Natural killer cell treated with Interleukin-12 subunit alpha and Interleukin-12 subunit beta and Interleukin-15 and Interleukin-18, amount 100 ng/mL, for 72 hours (primary cell): ENCODE data around the gene BBS1. TPM values are rescaled to one million over a fixed set of nuclear protein-coding genes. Genes with fewer than 3 reads are reported as not detected.

ENCODE experiments used
- ATAC-seq, 2 donors: fragments of 150-1000 bp; cut with Tn5 transposase in 1 of 2; sonication (Bioruptor Pico), chemical (Tn5 transposase) in 1 of 2; 2 replicates each; pipeline ENCODE4 v1.10.0; 2021
- DNase-seq: peaks from one replicate; pipeline ENCODE4 v3.0.0; 2022; ENCODE audit warnings: low spot score
- H3K27ac Mint-ChIP-seq, 2 donors: 1 replicate in 1 of 2; 2 replicates in 1 of 2; pipeline ENCODE4 v1.8.0; 2022; ENCODE audit warnings: mixed read lengths in 2 of 2, mild to moderate bottlenecking in 1 of 2, moderate library complexity in 1 of 2
- H3K27me3 Mint-ChIP-seq, 2 donors: 1 replicate in 1 of 2; 2 replicates in 1 of 2; pipeline ENCODE4 v1.8.0; 2022; ENCODE audit warnings: mixed read lengths in 2 of 2
- H3K36me3 Mint-ChIP-seq: one replicate; pipeline ENCODE4 v1.8.0; 2022; ENCODE audit warnings: mixed read lengths
- H3K4me1 Mint-ChIP-seq, 2 donors: 1 replicate in 1 of 2; 2 replicates in 1 of 2; pipeline ENCODE4 v1.8.0; 2022; ENCODE audit warnings: low read depth in 2 of 2, mixed read lengths in 2 of 2, mild to moderate bottlenecking in 1 of 2
- H3K4me3 Mint-ChIP-seq: one replicate; pipeline ENCODE4 v1.8.0; 2022; ENCODE audit warnings: mixed read lengths
- H3K9me3 Mint-ChIP-seq: 2 replicates; pipeline ENCODE4 v1.8.0; 2022; ENCODE audit warnings: mixed read lengths
- total RNA-seq, 2 donors: library from RNA; stranded (reverse); gene quantifications; one replicate each; pipeline ENCODE4 v1.2.3, GENCODE V29; 2022

Gene BBS1
- total RNA-seq, 2 donors from 2014 or later = 20.5 to 21.7 TPM

DNA sequence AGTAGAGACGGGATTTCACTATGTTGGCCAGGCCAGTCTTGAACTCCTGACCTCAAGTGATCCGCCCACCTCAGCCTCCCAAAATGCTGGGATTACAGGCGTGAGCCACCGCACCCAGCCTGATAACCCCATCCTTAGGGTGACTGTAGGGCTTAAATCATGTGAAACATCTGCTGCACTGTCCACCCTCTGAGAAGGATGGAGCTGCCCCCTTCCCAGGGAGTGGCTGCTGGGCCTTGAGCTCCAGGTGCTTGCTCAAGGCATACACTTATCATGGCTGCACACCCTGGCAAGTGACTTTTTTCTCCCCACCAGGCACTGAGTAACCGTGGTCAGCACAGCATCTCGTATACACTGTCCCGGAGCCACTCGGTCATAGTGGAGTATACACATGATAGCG is 38.4 kb upstream of the BBS1 start:
- no peaks in the 10 kb centered on the region for H3K9me3 Mint-ChIP-seq
- no peak for DNase-seq
- H3K27ac Mint-ChIP-seq = no peak overlapping the region
- ATAC-seq = no peak
- no peak overlapping the region for H3K4me3 Mint-ChIP-seq
- H3K36me3 Mint-ChIP-seq = no peaks in the 10 kb centered on the region
- no peaks in the 10 kb centered on the region for H3K27me3 Mint-ChIP-seq
- H3K4me1 Mint-ChIP-seq = peaks cover 0 to 13% of the 10 kb centered on the region in 2 donors

DNA sequence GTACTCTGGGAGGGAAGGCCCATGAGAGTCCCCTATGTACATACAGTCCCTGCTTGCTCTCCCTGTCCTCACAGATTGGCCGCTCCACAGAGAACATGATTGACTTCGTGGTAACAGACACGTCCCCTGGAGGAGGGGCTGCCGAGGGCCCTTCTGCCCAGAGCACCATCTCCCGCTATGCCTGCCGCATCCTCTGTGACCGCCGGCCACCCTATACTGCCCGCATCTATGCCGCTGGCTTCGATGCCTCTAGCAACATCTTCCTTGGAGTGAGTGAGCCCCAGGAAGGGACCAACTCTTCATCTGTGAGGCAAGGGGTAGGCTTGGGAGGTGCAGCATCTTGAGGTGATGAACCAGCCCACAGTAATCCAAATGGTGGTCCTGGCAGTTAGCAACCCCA is 37.3 kb upstream of the BBS1 start:
- Mint-ChIP-seq H3K36me3 (no peaks in the 10 kb centered on the region), H3K9me3 (no peaks in the 10 kb centered on the region), H3K4me3 (no peak overlapping the region), H3K27me3 (no peaks in the 10 kb centered on the region), H3K4me1 (peaks cover 4 to 14% of the 10 kb centered on the region in 2 donors), H3K27ac (no peak overlapping the region)
- DNase-seq = no peak
- ATAC-seq = no peak

DNA sequence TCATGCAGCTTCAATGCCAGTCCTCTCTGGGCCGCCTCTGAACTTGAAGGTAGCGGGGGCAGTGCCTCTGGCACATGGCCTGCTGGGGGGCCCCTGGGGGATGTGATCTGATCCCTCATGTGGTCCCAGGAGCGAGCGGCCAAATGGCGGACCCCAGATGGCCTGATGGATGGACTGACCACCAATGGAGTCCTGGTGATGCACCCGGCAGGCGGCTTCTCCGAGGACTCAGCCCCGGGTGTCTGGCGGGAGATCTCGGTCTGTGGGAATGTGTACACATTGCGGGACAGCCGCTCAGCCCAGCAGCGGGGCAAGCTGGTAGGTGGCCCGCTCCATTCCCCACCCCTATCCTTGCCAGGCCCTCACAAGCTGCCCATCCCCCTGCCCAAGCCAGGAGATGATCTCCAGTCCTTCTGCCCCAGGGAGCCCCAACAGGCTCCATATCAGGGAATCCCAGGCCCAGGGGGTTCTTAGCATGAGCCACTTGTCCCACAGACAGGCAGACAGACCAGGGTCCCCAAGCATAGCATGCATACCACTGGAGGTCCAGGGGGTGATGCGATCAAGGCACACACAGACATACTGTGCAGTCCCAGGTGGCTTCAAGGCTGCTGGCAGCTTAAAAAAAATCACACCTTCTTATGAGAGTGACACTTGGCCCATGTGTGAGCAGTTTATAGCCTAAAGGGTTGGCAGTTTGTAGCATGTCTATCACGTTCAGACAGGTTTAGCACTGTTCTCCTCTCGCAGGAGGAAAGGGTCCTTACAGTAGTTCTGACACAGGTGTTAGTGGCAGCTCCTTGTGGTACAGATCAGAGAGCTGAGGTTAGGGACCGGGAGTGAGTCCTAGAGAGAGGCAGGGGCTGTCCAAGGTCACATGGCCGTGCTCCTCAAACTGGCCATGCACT is 36.6 kb upstream of the BBS1 start:
- Mint-ChIP-seq H3K9me3 (no peaks in the 10 kb centered on the region), H3K4me1 (peaks cover 11 to 15% of the 10 kb centered on the region in 2 donors), H3K4me3 (no peak overlapping the region), H3K27ac (no peak overlapping the region), H3K36me3 (no peaks in the 10 kb centered on the region), H3K27me3 (no peaks in the 10 kb centered on the region)
- DNase-seq (no peak), ATAC-seq (no peak)

DNA sequence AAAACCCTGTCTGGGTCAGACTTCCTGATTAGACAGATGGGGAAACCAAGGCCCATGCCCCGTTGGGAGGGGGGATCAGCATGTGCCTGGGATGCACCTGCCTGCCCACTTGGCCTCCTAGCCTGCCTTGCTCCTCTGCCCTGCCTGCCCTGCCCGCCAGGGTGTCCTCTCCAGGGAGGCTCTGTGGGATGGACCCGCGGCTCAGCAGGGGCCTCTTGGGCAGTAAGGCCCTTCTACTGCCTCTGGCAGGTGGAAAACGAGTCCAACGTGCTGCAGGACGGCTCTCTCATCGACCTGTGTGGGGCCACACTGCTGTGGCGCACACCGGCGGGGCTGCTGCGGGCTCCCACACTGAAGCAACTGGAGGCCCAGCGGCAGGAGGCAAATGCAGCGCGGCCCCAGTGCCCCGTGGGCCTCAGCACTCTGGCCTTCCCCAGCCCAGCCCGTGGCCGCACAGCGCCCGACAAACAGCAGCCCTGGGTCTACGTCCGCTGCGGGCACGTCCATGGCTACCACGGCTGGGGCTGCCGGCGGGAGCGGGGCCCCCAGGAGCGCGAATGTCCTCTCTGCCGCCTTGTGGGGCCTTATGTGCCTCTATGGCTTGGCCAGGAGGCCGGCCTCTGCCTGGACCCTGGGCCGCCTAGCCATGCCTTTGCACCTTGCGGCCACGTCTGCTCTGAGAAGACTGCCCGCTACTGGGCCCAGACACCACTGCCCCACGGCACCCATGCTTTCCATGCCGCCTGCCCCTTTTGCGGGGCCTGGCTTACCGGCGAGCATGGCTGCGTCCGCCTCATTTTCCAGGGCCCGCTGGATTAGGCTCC is 34.9 kb upstream of the BBS1 start:
- no peak for ATAC-seq
- H3K27ac Mint-ChIP-seq = no peak overlapping the region
- no peak for DNase-seq
- H3K4me3 Mint-ChIP-seq = no peak overlapping the region
- peaks cover 16 to 22% of the 10 kb centered on the region in 2 donors for H3K4me1 Mint-ChIP-seq
- no peaks in the 10 kb centered on the region for H3K27me3 Mint-ChIP-seq
- no peaks in the 10 kb centered on the region for H3K9me3 Mint-ChIP-seq
- H3K36me3 Mint-ChIP-seq = no peaks in the 10 kb centered on the region

DNA sequence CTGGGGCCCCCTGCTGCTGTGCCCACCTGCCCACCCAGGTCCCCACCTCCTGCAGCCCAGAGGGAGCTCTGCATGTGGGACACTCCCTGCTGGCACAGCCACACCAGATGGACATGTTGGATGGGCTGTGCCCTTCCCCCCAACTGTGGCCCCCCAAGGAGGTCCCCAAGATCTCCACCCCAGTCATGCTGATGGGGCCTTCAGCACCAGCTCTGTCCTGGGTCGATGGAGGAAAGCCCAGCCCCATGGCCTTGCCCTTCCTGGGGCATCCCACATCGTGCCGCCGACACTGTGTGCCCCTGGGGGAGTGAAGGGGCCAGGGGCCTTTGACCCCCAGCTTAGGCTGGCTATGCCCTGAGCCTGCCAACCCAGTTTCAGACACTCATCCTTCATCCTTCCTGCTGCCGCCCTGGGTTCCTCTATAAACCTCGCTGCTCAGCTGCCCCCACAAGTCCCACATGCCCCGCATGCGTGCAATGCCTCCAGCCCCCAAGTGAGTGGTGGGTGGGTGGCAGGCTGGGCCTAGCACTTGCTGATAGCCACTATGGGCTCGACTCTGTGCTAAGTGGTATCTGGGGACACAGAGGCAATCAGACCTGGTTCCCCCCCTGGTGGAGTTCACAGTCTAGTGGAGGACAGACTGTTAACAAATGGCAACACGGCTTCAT is 34.1 kb upstream of the BBS1 start:
- H3K9me3 Mint-ChIP-seq = no peaks in the 10 kb centered on the region
- no peak overlapping the region for H3K27ac Mint-ChIP-seq
- ATAC-seq (no peak), DNase-seq (no peak)
- no peak overlapping the region for H3K4me3 Mint-ChIP-seq
- H3K4me1 Mint-ChIP-seq = peaks cover 20 to 27% of the 10 kb centered on the region in 2 donors
- H3K27me3 Mint-ChIP-seq = no peaks in the 10 kb centered on the region
- no peaks in the 10 kb centered on the region for H3K36me3 Mint-ChIP-seq

DNA sequence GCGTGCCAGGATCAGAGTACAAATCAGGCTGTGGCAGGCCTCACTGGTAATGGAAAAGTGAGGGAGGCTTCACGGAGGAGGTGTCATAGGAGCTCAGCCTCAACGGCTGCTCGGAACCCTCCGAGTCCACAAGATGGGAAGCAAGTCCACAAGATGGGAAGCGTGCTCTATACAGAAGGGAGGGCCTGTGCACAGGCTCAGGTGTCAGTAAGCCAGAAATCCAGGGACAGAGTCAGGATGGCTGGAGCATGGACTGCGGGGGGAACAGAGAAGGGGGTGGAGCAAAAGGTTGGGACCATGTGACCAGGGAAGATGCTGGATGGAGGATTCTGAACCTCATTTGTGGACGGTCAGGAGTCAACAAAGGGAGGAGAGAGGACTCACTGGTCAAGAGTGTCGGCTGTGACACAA is 33.6 kb upstream of the BBS1 start:
- H3K27ac Mint-ChIP-seq = no peak overlapping the region
- H3K36me3 Mint-ChIP-seq = no peaks in the 10 kb centered on the region
- no peak overlapping the region for H3K4me3 Mint-ChIP-seq
- H3K4me1 Mint-ChIP-seq = peaks cover 20 to 27% of the 10 kb centered on the region in 2 donors
- no peak for ATAC-seq
- DNase-seq = no peak
- no peaks in the 10 kb centered on the region for H3K9me3 Mint-ChIP-seq
- H3K27me3 Mint-ChIP-seq = no peaks in the 10 kb centered on the region

DNA sequence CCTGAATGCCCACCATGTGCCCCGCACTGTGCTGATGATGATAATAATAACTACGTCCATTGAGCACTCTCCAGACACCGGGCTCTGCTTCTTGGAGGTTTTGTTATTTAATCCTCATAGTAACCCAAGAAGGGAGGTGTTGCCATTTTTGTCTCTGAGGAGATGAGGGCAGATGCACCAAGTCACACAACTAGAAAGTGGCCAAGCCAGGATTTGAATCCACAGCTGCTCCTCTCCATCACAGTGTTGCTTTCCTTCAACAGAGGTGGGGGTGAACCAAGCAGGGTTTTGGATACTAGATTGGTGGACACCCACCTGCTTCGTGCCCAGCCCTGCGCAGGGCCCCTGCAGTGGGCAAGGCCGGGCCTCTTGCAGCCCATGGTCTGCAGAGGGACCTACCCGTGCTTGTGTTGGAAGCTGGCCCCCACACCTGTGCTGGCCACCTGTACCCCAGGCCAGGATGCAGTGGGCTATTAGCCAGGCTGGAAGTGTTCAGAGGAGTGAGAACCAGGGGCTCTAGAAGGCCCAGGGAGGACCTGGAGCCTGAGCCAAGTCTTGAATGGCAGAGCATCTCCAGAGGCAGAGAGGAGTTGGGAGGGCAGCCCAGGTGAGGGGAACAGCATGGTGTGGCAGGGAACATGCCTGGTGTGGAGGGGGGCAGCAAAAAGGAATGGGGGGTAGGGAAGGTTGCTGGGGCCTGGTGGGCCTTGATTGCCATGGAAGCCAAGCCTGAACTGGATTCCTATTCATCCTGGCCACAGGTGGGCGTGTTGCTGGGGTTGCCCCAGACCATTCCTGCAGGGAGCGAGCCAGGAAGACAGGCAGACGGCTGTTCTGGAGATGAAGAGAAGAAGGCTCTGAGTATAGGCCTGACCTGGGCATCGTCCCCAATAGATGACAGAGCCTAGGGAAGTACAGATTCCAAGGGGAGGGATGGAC is 32.9 kb upstream of the BBS1 start:
- Mint-ChIP-seq H3K9me3 (no peaks in the 10 kb centered on the region), H3K27me3 (no peaks in the 10 kb centered on the region), H3K36me3 (no peaks in the 10 kb centered on the region), H3K27ac (peak overlapping the region in 1 of 2 donors; percentile 40), H3K4me3 (peak overlapping the region; percentile 86), H3K4me1 (peaks cover 24 to 31% of the 10 kb centered on the region in 2 donors)
- ATAC-seq (no peak), DNase-seq (no peak)

DNA sequence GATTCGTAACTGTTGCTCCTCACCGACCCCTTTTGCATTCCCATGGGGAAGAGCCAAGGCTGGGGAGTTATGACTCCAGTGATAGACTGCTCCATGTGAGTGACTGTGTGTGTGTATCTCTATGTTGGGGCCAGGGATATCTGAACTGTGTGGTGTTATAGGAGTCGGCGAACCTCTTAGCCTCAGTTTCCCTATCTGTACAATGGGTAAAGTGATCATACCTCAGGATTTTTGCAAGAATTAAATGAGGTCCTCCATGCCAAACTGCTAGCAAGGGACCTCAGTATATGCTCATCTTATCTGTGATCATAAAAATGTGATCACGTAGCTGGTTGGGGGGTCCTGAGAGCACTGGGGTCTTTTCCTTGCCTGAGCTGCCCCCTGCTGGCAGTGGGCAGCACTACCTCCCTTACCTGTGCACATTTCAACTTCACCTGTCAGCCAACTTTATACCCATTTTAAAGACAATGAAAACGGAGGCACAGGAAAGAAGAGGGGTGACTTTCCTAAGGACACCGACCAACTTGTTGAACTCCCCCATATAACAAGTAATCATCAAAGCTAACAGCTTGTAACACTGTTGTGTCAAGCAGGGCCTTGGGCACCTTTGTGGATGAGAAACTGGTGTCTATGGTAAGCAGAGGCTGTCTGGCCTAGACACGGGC is 31.6 kb upstream of the BBS1 start:
- no peak for DNase-seq
- ATAC-seq = no peak
- Mint-ChIP-seq H3K27me3 (no peaks in the 10 kb centered on the region), H3K27ac (peak overlapping the region; percentile 73 to 87), H3K4me1 (peaks cover 24 to 31% of the 10 kb centered on the region in 2 donors), H3K4me3 (peak overlapping the region; percentile 86), H3K9me3 (no peaks in the 10 kb centered on the region), H3K36me3 (no peaks in the 10 kb centered on the region)

DNA sequence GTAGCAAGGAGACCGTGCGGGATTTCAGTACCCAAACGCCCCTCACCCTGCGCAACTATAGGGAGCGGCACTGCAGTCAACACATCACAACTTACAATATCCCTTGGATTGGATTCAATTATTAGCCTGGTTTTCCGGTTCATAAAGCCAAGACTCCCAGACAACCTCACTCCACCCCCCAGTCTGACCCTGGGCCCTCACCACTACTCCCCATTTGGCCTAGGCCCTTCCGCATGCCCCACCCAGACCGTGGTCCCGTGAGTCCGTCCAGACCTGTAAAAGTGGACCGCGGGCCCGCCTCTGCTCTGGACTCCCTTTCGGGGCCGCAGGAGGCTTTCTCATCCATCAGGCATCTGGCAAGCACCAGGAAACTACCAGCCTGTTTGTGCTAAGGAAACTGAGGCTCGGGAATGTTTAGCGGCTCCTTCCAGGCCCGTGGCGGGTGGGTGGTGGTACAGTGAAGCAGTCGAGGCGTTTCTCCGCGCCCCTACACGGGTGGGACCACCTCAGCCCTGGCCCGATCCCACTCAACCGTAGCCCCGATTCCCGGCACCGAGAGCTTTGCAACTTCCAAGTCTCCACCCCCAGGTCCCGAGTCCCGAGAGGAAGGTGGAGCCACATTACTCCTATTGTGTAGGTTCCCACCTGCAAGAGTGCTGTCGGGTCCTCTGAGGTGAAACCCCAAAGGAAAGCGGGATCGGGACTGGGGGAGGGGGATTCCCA is 30.9 kb upstream of the BBS1 start:
- Mint-ChIP-seq H3K4me3 (peak overlapping the region; percentile 86), H3K27ac (peak overlapping the region; percentile 73 to 87), H3K9me3 (no peaks in the 10 kb centered on the region), H3K36me3 (no peaks in the 10 kb centered on the region), H3K4me1 (peaks cover 24 to 29% of the 10 kb centered on the region in 2 donors), H3K27me3 (no peaks in the 10 kb centered on the region)
- ATAC-seq (no peak), DNase-seq (no peak)

DNA sequence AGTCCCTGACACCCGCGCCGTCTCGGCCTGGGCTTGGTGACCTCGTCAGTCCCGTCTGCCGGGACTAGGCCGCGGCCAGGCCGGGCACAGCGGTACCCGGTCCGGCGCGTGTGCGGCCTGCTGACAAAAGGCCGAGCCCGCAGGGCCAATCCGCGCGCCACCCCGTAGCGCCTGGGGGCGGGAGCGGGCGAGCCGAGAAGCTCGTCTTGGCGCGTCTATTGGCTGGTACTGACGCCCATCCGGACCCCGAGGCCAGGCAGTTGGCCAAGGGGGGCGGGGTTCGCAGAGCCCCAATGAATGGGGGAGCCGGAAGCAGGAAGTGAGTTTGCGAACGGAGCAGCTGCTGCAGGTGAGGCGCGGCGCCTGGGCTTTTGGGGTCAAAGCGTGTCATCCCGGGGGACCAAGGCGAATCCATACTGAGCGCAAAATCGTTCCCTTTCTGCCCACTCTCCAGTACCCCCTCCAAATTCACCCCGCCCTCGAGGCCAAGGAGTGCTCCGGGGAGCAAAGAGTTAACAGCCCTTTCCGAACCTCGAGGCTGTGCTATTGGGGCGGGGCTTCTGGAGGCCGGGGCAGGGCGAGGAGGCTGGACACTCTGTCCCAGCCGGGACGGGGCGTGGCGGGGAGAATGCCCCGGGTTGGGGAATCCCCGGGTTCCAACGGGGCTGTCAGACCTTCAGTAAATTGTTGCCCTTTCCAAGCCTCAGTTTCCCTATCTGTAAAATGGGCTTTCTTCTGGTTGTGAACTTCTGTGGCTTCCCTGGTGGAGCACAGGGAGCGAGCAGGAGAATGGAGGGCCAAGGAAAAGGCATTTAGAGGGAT is 30.1 kb upstream of the BBS1 start, which contains the start of gene DPP3:
Gene DPP3 (plus strand): TSS at position 318 of the 822 bp plus-strand sequence. CDS start 1,767 bp downstream, outside the sequence.
- peak; percentile 99 for DNase-seq
- Mint-ChIP-seq H3K9me3 (no peaks in the 10 kb centered on the region), H3K4me1 (peaks cover 24 to 31% of the 10 kb centered on the region in 2 donors), H3K36me3 (no peaks in the 10 kb centered on the region), H3K27ac (peak within 1 kb of the TSS; percentile 73 to 87), H3K4me3 (peak within 1 kb of the TSS; percentile 86), H3K27me3 (no peaks in the 10 kb centered on the region)
- peak; percentile 99 for ATAC-seq

DNA sequence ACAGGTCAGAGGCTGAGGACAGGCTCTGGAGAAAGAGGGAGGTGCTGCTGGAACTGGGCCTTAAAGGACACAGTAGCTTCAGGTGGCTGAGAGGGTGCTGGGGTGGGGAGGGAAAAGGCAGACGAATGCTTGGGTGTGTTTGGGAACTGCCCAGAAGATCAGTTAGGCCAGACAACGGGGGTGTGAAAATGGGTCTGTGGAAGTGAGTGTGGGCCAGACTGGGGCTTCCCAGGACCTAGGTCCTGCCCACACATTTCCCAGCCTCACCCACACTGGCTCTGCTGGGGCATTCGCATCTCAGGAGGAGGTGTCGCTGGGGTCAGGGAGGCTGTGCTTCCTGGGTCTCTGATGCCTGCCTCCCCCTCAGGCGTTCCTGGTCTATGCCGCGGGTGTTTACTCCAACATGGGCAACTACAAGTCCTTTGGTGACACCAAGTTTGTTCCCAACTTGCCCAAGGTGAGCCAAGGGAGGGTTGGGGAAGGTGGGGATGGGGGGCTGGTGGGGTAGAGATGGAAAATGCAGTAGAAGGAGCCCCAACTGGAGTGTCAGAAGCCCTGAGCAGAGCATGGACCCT is 25.5 kb upstream of the BBS1 start:
- Mint-ChIP-seq H3K27ac (no peak overlapping the region), H3K36me3 (no peaks in the 10 kb centered on the region)
- no peak for ATAC-seq

More for the DNA sequence above, 25.5 kb upstream of the BBS1 start:
- no peak for DNase-seq
- H3K27me3 Mint-ChIP-seq = no peaks in the 10 kb centered on the region
- H3K9me3 Mint-ChIP-seq = no peaks in the 10 kb centered on the region
- no peak overlapping the region for H3K4me3 Mint-ChIP-seq
- H3K4me1 Mint-ChIP-seq = peaks cover 8 to 11% of the 10 kb centered on the region in 2 donors
